Midbrain (tissue), 1 donor: Measurements from ENCODE around the gene SORBS1.

Experiments
- DNase-seq: peaks from one replicate; lab custom pipeline; 2025; lab: John Stamatoyannopoulos, UW

SORBS1 gene

GRCh38 chr10:95561177-95561863 lies at the start of gene SORBS1:
Gene SORBS1, minus strand, starts transcription at chr10:95561371. Its CDS starts 120,236 bp downstream, at chr10:95441135.
- DNase-seq, result peak; percentile 96

DNA sequence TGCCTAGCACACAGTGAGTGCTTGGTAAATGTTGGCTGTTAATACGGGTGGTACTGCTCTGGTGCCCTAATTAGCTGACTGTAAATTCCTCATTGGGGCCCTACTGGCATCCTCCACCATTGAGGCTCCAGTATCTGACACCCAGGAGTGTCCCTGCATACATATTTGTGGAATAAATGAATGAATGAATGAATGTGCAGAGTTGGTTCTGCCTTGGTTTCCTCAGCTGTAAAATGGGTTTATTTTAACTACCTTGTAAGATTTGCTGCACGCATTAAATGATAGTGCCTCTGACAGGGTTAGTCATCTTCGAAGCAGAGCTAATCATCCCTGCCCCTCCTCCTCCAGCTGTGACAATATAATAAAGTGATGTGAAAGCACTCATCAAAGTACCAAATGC lies 49.6 kb upstream of the SORBS1 start:
- DNase-seq, result no peak

DNA sequence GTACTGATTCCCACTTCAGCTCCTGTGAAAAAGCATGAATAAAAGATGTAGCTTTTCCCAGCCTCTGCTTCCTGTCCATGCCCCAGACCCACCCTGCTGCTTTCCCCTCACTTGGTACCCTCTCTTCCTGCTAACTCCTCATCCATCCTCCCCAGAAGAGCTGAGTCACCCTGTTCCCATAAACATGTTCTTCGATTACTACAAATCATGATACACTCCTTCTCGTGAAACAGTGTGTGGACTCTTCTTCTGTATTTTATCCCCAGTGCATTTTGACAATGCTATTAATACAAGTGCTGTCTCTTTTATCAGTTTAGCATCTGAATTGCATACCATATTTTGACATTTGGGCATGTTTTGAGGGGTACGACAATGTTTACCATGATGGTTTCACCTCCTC lies 45.8 kb upstream of the SORBS1 start:
- no peak for DNase-seq

DNA sequence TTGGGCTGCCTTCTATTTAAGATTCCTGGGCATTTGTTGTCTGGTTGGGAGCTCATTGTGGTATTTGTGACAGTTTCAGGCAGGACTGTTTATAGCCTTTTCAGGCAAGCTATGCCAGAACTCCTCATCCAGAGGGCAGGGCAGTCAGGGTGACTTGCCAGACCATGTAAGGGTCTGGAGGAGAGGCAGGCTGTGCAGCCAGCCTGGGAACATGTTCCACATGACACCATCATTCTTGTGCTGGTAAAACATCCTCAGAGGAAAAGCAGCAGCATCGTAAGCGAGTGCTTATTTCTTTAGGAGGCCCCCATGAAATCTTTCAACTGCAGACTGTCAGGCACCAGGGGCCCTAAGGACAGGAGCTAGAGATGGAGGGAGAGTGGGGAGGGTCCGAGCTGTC lies 44.0 kb upstream of the SORBS1 start:
- DNase-seq, result no peak

- no peak for DNase-seq
Measured at GRCh38 chr10:95604630-95605029, 43.5 kb upstream of the SORBS1 start.

DNA sequence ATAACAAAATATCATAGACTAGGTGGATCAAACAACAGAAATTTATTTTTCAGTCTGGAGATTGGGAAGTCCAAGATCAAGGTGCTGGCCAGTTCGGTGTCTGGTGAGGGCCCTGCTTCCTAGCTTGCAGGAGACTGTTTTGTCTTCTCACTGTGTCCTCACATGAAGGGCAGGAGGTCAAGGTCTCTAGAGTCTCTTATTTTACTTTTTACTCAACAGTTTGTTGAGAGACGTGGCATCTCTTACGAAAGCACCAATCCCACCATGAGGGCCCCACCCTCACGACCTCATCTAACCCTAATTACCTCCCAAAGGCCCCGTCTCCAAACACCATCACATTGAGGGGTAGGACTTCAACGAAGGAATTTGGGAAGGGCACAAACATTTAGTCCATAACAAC lies 41.2 kb upstream of the SORBS1 start:
- no peak for DNase-seq

GRCh38 chr10:95601116-95601719 lies 40.0 kb upstream of the SORBS1 start:
- peak; percentile 73 for DNase-seq

GRCh38 chr10:95600158-95600557 lies 39.0 kb upstream of the SORBS1 start:
- no peak for DNase-seq

DNA sequence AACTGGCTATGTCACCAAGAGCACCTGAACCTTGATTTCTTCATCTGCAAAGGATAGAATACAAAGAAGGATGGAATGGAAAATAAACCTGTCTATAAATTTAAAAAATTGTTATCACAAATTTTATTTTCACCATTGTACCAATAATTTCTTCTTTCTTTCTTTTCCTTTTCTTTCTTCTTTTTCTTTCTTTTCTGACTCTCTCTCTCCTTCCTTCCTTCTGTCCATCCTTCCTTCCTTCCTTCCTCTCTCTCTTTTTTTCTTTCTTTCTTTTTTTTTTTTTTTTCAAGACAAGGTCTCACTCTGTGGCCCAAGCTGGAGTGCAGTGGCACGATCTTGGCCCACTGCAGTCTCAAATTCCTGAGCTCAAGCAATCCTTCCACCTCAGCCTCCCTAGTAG lies 36.6 kb upstream of the SORBS1 start:
- DNase-seq, result no peak

- DNase-seq, result no peak
Measured at GRCh38 chr10:95588025-95588424, 26.9 kb upstream of the SORBS1 start.

- DNase-seq, result no peak
Measured at GRCh38 chr10:95579835-95580535, 18.8 kb upstream of the SORBS1 start.

DNA sequence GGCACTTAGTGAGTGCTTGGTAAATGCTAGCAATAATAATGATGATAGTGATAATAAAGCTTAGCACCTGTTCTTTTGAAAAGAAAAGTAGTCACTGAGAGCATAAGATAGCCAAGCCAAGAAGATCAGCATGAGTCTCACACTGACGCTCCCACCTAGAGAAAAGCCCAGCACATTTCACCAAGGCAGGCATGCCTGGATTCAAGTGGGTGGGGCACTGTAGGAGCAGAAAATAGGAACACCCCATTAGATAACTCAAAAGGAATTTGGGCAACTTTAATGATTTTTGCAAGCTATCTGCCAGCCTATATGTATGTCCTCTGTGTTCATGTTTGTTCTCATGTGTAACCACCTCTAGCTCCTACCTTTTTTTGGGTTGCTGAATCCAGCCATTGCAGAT lies 18.1 kb upstream of the SORBS1 start:
- DNase-seq, result no peak

- DNase-seq, result no peak
Measured at GRCh38 chr10:95578619-95579018, 17.4 kb upstream of the SORBS1 start.

DNA sequence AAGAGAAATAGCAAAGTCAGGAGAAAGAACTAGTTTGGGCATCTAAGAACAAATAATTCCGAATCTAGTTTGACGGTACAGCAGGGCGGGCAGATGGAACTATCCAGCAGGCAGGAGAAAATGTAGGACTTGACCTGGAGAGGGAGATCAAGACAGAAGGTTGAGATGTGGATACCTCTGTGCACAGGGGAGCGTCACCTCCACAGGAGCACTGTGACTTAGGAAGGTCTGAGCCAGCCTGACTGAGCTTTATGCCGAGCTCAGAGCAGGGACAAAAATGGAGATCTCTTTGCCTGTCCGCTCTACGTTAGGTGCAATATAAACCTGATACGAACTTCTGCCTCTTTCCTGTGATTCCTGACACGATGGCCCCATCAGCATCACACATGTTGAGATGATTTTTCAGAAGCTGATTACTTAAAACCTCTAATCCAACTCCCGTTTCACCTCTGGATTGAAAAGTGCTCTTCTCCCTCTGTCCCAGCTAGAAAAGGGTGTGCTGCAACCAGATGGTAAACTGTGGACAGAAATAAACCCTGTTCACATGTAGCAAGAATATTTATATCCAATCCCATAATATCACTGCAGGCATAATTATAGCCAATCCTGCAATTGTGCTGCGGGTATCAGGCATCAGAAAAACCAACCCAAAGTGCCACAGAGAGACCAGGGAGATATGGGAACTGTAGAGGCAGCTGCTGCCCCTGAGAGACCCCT lies 13.6 kb upstream of the SORBS1 start:
- DNase-seq, result no peak

DNA sequence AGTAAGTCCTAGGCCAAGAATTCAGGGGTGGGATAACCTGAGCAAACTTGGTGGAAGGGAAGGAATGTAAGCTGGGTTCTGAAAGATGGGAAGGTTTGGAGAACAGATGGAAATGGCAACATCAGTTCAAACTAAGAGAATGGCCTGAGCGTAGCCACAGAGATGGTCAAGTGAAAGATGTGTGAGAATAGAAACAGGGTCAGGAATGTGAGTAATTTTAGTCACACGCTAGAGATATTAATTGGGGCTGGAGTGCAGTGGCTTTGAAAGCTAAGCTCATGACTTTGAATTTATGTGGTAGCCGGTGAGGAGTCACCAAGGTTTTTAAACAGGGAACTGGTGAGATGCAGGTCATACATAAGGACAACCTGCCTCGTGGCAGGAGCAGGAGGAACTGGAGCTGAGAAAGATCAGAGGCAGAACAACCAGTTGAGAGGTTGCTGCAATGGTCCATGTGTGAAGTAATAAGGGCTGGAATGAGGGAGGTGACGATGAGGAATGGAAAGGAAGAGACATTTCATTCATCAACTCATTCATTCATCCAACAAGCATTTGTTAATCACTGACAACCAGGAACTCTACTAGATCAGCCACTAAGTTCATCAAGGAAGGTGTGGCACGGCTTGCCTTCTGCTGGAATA lies 12.9 kb upstream of the SORBS1 start:
- no peak for DNase-seq

DNA sequence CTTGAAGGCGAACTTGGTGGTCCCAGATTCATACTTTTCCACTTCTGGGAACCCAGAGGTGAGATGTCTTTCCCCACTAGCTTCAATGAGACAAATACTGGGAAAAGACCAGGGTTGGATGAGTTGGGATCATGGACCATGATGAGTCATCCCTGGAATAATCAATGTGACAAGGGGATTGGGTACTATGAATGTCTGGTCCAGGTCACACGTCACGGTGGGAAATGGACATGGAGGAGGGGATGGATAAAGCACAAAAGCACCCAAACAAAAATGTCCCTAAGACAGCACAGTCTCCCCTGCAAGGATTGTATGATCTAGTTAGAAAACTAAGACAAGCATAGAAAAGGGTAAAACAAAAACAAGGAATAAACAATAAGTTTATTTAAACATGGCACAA lies 12.4 kb upstream of the SORBS1 start:
- no peak for DNase-seq

DNA sequence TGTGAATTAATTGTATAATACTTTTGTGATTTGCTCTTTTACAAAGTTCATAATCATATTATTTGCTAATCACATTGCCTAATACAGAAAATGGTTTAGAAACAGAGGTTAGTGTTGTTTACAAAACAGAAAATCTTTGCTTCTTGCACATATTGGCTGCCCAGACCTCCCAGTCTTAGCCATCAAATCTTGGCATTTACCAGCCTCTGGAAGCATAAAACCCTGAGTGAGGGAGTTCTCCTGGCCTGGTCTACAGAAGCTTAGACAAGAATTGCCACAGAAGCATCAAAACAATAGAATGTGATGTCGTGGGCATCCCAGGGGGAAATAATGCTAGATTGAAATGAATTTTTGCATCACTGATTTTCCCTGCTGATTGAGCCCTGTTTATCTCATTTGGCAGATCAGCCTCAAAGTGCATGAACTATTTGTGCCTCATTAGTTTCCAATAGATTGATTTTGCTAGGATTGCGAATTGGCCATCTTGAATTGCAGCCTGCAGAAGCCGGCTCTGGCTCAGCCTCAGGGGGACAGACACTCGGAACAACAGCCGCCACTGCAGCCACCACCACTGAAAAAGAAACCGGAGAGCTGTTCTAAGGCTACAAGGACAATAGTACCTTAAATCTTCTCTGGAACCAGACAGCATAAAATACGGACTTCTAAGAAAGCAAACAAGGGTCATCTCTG lies 11.1 kb upstream of the SORBS1 start:
- no peak for DNase-seq

GRCh38 chr10:95571390-95571789 lies 10.2 kb upstream of the SORBS1 start:
- DNase-seq, result no peak

DNA sequence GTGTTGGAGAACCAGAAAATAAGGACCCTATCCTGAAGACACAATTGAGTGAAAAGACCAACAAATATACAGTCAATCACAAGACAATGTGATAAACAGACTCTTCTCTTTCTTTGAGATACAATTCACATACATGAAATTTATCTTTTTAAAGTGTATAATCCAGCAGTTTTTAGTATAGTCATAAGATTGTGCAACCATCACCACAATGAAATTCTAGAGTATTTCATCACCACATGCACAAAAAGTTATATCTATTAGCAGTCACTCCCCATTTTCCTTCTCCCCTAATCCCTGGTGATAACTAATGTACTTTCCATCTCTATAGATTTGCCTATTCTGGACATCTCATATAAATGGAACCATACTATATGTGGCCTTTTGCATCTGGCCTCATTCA lies 8.2 kb upstream of the SORBS1 start:
- no peak for DNase-seq

GRCh38 chr10:95567903-95568630 lies 6.9 kb upstream of the SORBS1 start:
- no peak for DNase-seq

DNA sequence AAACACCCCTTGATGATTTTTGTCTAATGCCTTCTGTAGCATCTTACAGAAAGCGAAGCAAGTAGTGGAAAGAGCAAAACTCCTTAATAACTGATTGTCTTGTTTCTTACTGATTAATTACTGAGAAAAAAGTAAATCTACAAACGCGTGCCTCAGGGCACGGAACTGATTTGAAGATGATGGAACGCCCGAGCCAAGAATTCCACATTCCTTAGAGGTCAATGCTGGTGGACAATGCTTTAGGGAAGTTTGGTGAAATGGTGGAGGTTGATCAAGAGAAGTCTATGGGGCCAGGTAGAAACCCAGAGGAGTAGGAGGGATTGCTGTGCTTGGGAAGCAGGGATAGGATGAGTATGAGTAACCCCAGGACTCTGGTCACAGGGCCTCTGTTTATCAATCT lies 5.0 kb upstream of the SORBS1 start:
- no peak for DNase-seq
